Kidney (tissue), 14 donors: ENCODE results near the gene HS2ST1. TPM values are rescaled to one million over a fixed set of nuclear protein-coding genes. Genes with fewer than 3 reads are reported as not detected.

Experiments
- DNase-seq, 5 donors: peaks; one replicate each; pipeline ENCODE4 v3.0.0-alpha.2; 2013 to 2020
- FAIRE-seq: peaks from 2 replicates; lab custom pipeline; 2012; peaks lifted over from hg19 to GRCh38; lab: Jason Lieb, UNC
- H3K27ac ChIP-seq, 2 donors: one replicate each; pipeline ENCODE4 v1.7.0; 2013; ENCODE audit warnings: low read depth in 2 of 2, low read length in 2 of 2, inconsistent platforms in 1 of 2
- H3K27me3 ChIP-seq: one replicate; pipeline ENCODE4 v1.7.1; 2013; ENCODE audit warnings: low read length, inconsistent platforms; ENCODE audit not compliant: control insufficient read depth, insufficient read depth
- H3K36me3 ChIP-seq, 3 donors: one replicate each; pipeline versions ENCODE4 v1.7.0 to v1.7.1; 2013; ENCODE audit warnings: low read length in 3 of 3, control low read depth in 1 of 3, inconsistent platforms in 1 of 3; ENCODE audit not compliant: insufficient read depth in 3 of 3, control insufficient read depth in 2 of 3
- H3K4me1 ChIP-seq, 3 donors: one replicate each; pipeline versions ENCODE4 v1.7.0 to v1.7.1; 2013; ENCODE audit warnings: low read length in 3 of 3, inconsistent platforms in 1 of 3, low read depth in 1 of 3; ENCODE audit not compliant: control insufficient read depth in 2 of 3, insufficient read depth in 2 of 3
- H3K4me3 ChIP-seq, 3 donors: one replicate each; pipeline versions ENCODE4 v1.7.0 to v1.8.1; 2013; ENCODE audit warnings: low read length in 3 of 3, control low read depth in 1 of 3, inconsistent platforms in 1 of 3
- H3K9ac ChIP-seq, 3 donors: one replicate each; pipeline versions ENCODE4 v1.7.0 to v1.7.1; 2013; ENCODE audit warnings: low read length in 3 of 3, control low read depth in 1 of 3, inconsistent platforms in 1 of 3
- H3K9me3 ChIP-seq, 3 donors: one replicate each; pipeline versions ENCODE4 v1.7.0 to v1.7.1; 2013; ENCODE audit warnings: low read length in 3 of 3, control low read depth in 1 of 3, inconsistent platforms in 1 of 3; ENCODE audit not compliant: control insufficient read depth in 2 of 3, insufficient read depth in 1 of 3
- intact Hi-C: fragments of 100-400 bp; cut with DNase I; formaldehyde crosslinking; loops from one replicate; pipeline ENCODE4 v1.11.1; 2022
- polyA plus RNA-seq: library from polyadenylated mRNA; stranded (reverse); fragments of 350-450 nt; fragmentation: Illumina TruSeq; extraction: RNeasy Lipid Tissue Mini Kit (QIAGEN cat#74804); gene quantifications from one replicate; pipeline ENCODE4 v1.2.3, GENCODE V29; 2014; ENCODE audit warnings: low read depth, low replicate concordance; ENCODE audit not compliant: insufficient read depth
- total RNA-seq: library from RNA; stranded (reverse); fragmentation: NEBNext Ultra II Directional; extraction: Animal tissue kit (Norgen Biotek cat#: 25700); gene quantifications from one replicate; pipeline ENCODE4 v1.2.1, GENCODE V29; 2021
- TF ChIP-seq, protein P1 (sequence below): IDR thresholded peaks from 3 replicates; pipeline ENCODE4 v1.5.1; 2012; ENCODE audit warnings: mild to moderate bottlenecking, moderate library complexity, borderline replicate concordance; ENCODE audit not compliant: insufficient read depth; ENCODE audit errors: extremely low read depth
- donor health status: control.
- donor health status: control.
- donor health status: control.
- donor health status: control.
- donor health status: control.
- donor health status: DM: yes; HTN: yes; CAD: no.
- donor health status: Normal renal cell carcinoma (clear cell type).

Gene HS2ST1
- total and polyA plus RNA-seq, 2 donors from 2014 or later: 10.3 to 27.1 TPM

DNA sequence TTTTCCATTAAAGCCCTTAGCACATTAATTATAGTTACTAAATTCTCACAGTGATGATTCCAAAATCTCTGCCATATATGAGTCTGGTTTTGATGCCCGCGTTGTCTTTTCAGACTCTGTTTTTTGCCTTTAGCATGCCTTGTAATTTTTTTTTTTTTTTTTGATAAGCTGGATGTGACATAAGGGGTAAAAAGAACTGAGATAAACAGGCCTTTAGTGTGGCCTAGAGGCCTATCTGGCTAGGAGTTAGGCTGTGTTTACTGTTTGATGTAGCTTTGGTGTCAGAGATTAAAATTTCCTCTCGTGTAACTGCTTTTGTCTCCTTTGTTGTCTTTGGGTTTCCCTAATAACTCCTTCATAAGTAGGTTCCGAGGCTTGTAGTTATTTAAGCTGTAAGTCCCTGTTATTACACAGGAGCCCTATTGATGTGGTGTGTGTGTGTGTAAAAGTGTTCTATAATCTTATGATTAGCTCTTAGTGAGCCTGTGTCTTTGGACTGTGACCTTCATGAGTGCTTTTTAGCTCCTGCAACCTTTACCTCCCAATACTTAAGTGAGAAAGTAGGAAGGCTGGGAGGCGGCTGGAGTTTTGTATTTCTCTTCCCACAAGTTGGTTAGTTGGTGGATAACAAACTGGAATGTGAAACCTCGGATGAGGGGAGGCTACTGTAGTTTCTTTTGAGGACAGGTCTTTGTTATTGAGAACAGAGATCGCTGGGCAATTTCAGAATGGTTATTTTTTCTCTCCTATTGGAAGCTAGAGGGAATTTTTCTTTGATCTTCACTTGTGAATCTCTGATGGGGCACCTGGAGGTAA, 19.3 kb downstream of the HS2ST1 start:
- Histone ChIP-seq H3K4me3 (no peak overlapping the region), H3K4me1 (peaks cover 0 to 3% (median 0%) of the 10 kb centered on the region in 3 donors), H3K9ac (no peak overlapping the region), H3K27me3 (no peaks in the 10 kb centered on the region), H3K9me3 (no peaks in the 10 kb centered on the region), H3K36me3 (no peaks in the 10 kb centered on the region), H3K27ac (no peak overlapping the region)
- DNase-seq (peak in 2 of 5 donors; percentile 38 to 44), FAIRE-seq (no peak)
- intact Hi-C loops: no loop called here
- TF ChIP-seq, protein P1, sequence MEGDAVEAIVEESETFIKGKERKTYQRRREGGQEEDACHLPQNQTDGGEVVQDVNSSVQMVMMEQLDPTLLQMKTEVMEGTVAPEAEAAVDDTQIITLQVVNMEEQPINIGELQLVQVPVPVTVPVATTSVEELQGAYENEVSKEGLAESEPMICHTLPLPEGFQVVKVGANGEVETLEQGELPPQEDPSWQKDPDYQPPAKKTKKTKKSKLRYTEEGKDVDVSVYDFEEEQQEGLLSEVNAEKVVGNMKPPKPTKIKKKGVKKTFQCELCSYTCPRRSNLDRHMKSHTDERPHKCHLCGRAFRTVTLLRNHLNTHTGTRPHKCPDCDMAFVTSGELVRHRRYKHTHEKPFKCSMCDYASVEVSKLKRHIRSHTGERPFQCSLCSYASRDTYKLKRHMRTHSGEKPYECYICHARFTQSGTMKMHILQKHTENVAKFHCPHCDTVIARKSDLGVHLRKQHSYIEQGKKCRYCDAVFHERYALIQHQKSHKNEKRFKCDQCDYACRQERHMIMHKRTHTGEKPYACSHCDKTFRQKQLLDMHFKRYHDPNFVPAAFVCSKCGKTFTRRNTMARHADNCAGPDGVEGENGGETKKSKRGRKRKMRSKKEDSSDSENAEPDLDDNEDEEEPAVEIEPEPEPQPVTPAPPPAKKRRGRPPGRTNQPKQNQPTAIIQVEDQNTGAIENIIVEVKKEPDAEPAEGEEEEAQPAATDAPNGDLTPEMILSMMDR: no peak

DNA sequence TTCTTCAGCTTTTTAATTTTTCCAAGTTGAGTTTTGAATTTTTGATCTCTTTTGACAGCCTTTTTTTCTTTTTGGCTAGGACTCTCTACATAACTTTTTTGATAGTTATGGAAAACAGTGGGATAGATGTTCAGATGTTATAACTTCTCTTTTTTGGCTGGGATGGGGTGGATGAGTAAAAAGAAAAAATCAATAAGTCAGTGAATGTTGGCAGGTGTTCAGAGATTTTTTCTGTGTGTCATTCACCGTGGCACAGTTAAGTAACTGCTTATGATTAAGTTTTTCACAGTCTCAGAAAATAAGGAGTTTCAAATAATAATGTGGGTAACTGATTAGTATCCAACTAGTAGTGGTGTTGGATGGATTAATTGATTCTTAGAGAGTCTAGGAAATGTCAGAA, 24.0 kb downstream of the HS2ST1 start:
- DNase-seq: no peak
- no peak for FAIRE-seq
- TF ChIP-seq, protein P1: no peak
- Histone ChIP-seq H3K4me1 (no peaks in the 10 kb centered on the region), H3K9ac (no peak overlapping the region), H3K4me3 (no peak overlapping the region), H3K36me3 (no peaks in the 10 kb centered on the region), H3K9me3 (no peaks in the 10 kb centered on the region), H3K27me3 (no peaks in the 10 kb centered on the region), H3K27ac (no peak overlapping the region)
- intact Hi-C loops: no loop called here

DNA sequence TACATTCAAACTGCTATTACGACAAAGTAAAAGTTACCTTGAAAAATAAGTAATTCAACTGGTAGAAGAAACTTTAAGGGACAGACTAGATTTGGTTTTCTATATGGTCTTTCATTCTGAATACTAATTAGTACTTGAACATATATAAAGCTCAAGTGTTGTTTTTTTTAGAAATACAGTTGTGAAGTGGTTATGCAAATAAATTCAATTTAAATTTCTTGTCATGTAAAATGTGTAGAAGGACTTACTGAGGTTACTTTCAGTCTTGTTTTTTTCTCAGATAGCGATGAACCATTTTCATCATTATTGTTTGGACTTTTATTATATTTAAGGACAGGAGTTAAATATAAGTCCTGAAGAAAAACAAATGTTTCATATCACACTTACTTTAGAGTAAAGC, 24.4 kb downstream of the HS2ST1 start:
- no peak for FAIRE-seq
- H3K4me3 ChIP-seq: no peak overlapping the region

More for the DNA sequence above, 24.4 kb downstream of the HS2ST1 start:
- Histone ChIP-seq H3K36me3 (no peaks in the 10 kb centered on the region), H3K9me3 (no peaks in the 10 kb centered on the region), H3K9ac (no peak overlapping the region), H3K27ac (no peak overlapping the region), H3K27me3 (no peaks in the 10 kb centered on the region), H3K4me1 (no peaks in the 10 kb centered on the region)
- no peak for DNase-seq
- intact Hi-C loops: no loop called here
- TF ChIP-seq, protein P1: no peak
